Aorta (tissue), 5 donors: ENCODE measurements around the gene MFAP4. TPM values are rescaled to one million over a fixed set of nuclear protein-coding genes. Genes with fewer than 3 reads are reported as not detected.

Experiments used
- ATAC-seq: fragments of 200-7000 bp; cut with Tn5 transposase; one replicate; pipeline ENCODE4 v1.9.1; 2022; ENCODE audit warnings: moderate library complexity; ENCODE audit not compliant: low FRiP score
- DNase-seq, 2 donors: peaks; one replicate each; pipeline ENCODE4 v3.0.0-alpha.2; 2020
- H3K27ac ChIP-seq, 2 donors: one replicate each; pipeline ENCODE4 v1.5.1; 2013; ENCODE audit warnings: low read length in 2 of 2, mild to moderate bottlenecking in 2 of 2, moderate library complexity in 2 of 2, control low read depth in 1 of 2, inconsistent platforms in 1 of 2, low read depth in 1 of 2
- H3K27me3 ChIP-seq, 2 donors: one replicate each; pipeline ENCODE4 v1.6.1; 2013; ENCODE audit warnings: control low read depth in 1 of 2, low read length in 1 of 2, mild to moderate bottlenecking in 1 of 2, moderate library complexity in 1 of 2; ENCODE audit not compliant: insufficient read depth in 2 of 2, control insufficient read depth in 1 of 2
- H3K36me3 ChIP-seq, 2 donors: one replicate each; pipeline ENCODE4 v1.6.1; 2013; ENCODE audit warnings: control low read depth in 1 of 2, low read length in 1 of 2, mild to moderate bottlenecking in 1 of 2; ENCODE audit not compliant: insufficient read depth in 2 of 2, control insufficient read depth in 1 of 2
- H3K4me1 ChIP-seq, 2 donors: one replicate each; pipeline ENCODE4 v1.6.1; 2013; ENCODE audit warnings: low read length in 2 of 2, control low read depth in 1 of 2, mild to moderate bottlenecking in 1 of 2, moderate library complexity in 1 of 2; ENCODE audit not compliant: insufficient read depth in 2 of 2, control insufficient read depth in 1 of 2
- H3K4me3 ChIP-seq, 2 donors: one replicate each; pipeline ENCODE4 v1.5.1; 2013; ENCODE audit warnings: low read length in 2 of 2, control low read depth in 1 of 2, mild to moderate bottlenecking in 1 of 2
- H3K9me3 ChIP-seq: one replicate; pipeline ENCODE4 v1.6.1; 2013; ENCODE audit warnings: mild to moderate bottlenecking, low read length; ENCODE audit not compliant: control insufficient read depth
- WGBS, 2 donors: extraction: QIAGEN DNeasy Blood & Tissue Kit; methylation state at CpG; one replicate each; pipeline ENCODE4 v1.1.7; 2013; 5-methylcytosine and 5-hydroxymethylcytosine counted together
- intact Hi-C, 2 donors: fragments of 100-400 bp; cut with DNase I; formaldehyde crosslinking; loops; one replicate each; pipeline versions ENCODE4 v1.14.2 to v1.15.0; 2022
- polyA plus RNA-seq, 2 donors: library from polyadenylated mRNA; stranded (reverse); fragments of 200-250 nt; gene quantifications; one replicate each; pipeline ENCODE4 v1.2.3, GENCODE V29; 2013
- total RNA-seq, 2 donors: library from RNA; stranded (reverse); fragmentation: NEBNext Ultra II Directional; extraction: Animal tissue kit (Norgen Biotek cat#: 25700); gene quantifications; one replicate each; pipeline ENCODE4 v1.2.1, GENCODE V29; 2021
- donor health status: healthy with polysubstance abuse.
- donor health status: Bipolar disorder and iron deficiency.
- donor health status: DM: no; HTN: no; CAD: no.
- donor health status: DM: no; HTN: no; CAD: no.
- donor health status: DM: yes; HTN: yes; CAD: no.

The MFAP4 gene
- total and polyA plus RNA-seq, 4 donors, result 271 to 793 (median 444) TPM

GRCh38 chr17:19412510-19412909, 25.5 kb upstream of the MFAP4 start:
- Histone ChIP-seq H3K36me3 (no peaks in the 10 kb centered on the region), H3K9me3 (no peaks in the 10 kb centered on the region), H3K4me1 (no peaks in the 10 kb centered on the region), H3K27ac (no peak overlapping the region), H3K27me3 (no peaks in the 10 kb centered on the region), H3K4me3 (no peak overlapping the region)
- 97 to 98% methylated on average over 16 of the region's 16 CpGs for WGBS, 2 donors
- no peak for ATAC-seq
- intact Hi-C loops, result no loop called here
- DNase-seq, result no peak

GRCh38 chr17:19411631-19412030, 24.6 kb upstream of the MFAP4 start:
- DNase-seq (no peak), ATAC-seq (no peak)
- WGBS, 2 donors, result 72 to 77% methylated on average over 9 of the region's 9 CpGs
- Histone ChIP-seq H3K27ac (no peak overlapping the region), H3K9me3 (no peaks in the 10 kb centered on the region), H3K27me3 (no peaks in the 10 kb centered on the region), H3K4me1 (no peaks in the 10 kb centered on the region), H3K4me3 (no peak overlapping the region), H3K36me3 (no peaks in the 10 kb centered on the region)
- intact Hi-C loops, result no loop called here

- Histone ChIP-seq H3K27ac (no peak within 1 kb of the TSS), H3K9me3 (no peaks in the 10 kb centered on the region), H3K4me1 (no peaks in the 10 kb centered on the region), H3K27me3 (no peaks in the 10 kb centered on the region), H3K4me3 (no peak within 1 kb of the TSS), H3K36me3 (no peaks in the 10 kb centered on the region)
- ATAC-seq (peak; percentile 6), DNase-seq (peak in 1 of 2 donors; percentile 68)
- WGBS, 2 donors, result 14 to 16% methylated on average over 23 of the region's 23 CpGs
- intact Hi-C loops, result no loop called here
These were observed 24.1 kb upstream of the MFAP4 start, which contains the start of gene RNF112 for GRCh38 chr17:19410875-19411620. TSS of gene RNF112 (plus strand) at chr17:19411232. CDS start at chr17:19411409, 177 bp downstream.

- WGBS, 2 donors, result 92 to 94% methylated on average over 6 of the region's 6 CpGs
- no peak overlapping the region for H3K27ac ChIP-seq
These were observed 23.1 kb upstream of the MFAP4 start for GRCh38 chr17:19410091-19410490.

GRCh38 chr17:19409509-19409908, 22.5 kb upstream of the MFAP4 start:
- Histone ChIP-seq H3K4me3 (no peak overlapping the region), H3K27me3 (no peaks in the 10 kb centered on the region), H3K9me3 (no peaks in the 10 kb centered on the region), H3K27ac (no peak overlapping the region), H3K4me1 (no peaks in the 10 kb centered on the region), H3K36me3 (no peaks in the 10 kb centered on the region)
- no peak for DNase-seq
- WGBS, 2 donors, result 91 to 95% methylated on average over 3 of the region's 3 CpGs
- intact Hi-C loops, result loop anchor here in 1 of 2 donors (5.0 kb wide), 1 partner anchor 37 kb away; no protein-coding TSS in a partner anchor
- no peak for ATAC-seq

More at GRCh38 chr17:19410091-19410490, 23.1 kb upstream of the MFAP4 start:
- intact Hi-C loops, result no loop called here
- H3K4me3 ChIP-seq, result no peak overlapping the region
- no peaks in the 10 kb centered on the region for H3K9me3 ChIP-seq
- no peak for DNase-seq
- H3K36me3 ChIP-seq, result no peaks in the 10 kb centered on the region
- no peaks in the 10 kb centered on the region for H3K27me3 ChIP-seq
- no peaks in the 10 kb centered on the region for H3K4me1 ChIP-seq
- ATAC-seq, result no peak

- H3K27me3 ChIP-seq, result no peaks in the 10 kb centered on the region
- no peak overlapping the region for H3K4me3 ChIP-seq
- WGBS, 2 donors, result 97 to 98% methylated on average over 3 of the region's 3 CpGs
- intact Hi-C loops, result loop anchor here in 1 of 2 donors (5.0 kb wide), 1 partner anchor 37 kb away; no protein-coding TSS in a partner anchor
- no peaks in the 10 kb centered on the region for H3K9me3 ChIP-seq
- DNase-seq, result no peak
- ATAC-seq, result no peak
- H3K27ac ChIP-seq, result no peak overlapping the region
- no peaks in the 10 kb centered on the region for H3K4me1 ChIP-seq
- no peaks in the 10 kb centered on the region for H3K36me3 ChIP-seq
These were observed 22.1 kb upstream of the MFAP4 start for GRCh38 chr17:19409066-19409465.

- no peaks in the 10 kb centered on the region for H3K27me3 ChIP-seq
- H3K27ac ChIP-seq, result no peak overlapping the region
- 93 to 96% methylated on average over 2 of the region's 2 CpGs for WGBS, 2 donors
- ATAC-seq (no peak), DNase-seq (no peak)
- no peak overlapping the region for H3K4me3 ChIP-seq
- no peaks in the 10 kb centered on the region for H3K9me3 ChIP-seq
- no peaks in the 10 kb centered on the region for H3K36me3 ChIP-seq
- intact Hi-C loops, result loop anchor here in 1 of 2 donors (5.0 kb wide), 1 partner anchor 36 kb away; no protein-coding TSS in a partner anchor
- H3K4me1 ChIP-seq, result no peaks in the 10 kb centered on the region
These were observed 21.3 kb upstream of the MFAP4 start for GRCh38 chr17:19408346-19408710.

GRCh38 chr17:19407601-19408345, 20.8 kb upstream of the MFAP4 start:
- H3K9me3 ChIP-seq, result no peaks in the 10 kb centered on the region
- intact Hi-C loops, result loop anchor here in 1 of 2 donors (5.0 kb wide), 1 partner anchor 35 kb away; no protein-coding TSS in a partner anchor
- DNase-seq (no peak), ATAC-seq (no peak)
- H3K36me3 ChIP-seq, result no peaks in the 10 kb centered on the region
- H3K4me1 ChIP-seq, result no peaks in the 10 kb centered on the region
- no peaks in the 10 kb centered on the region for H3K27me3 ChIP-seq
- 96 to 97% methylated on average over 10 of the region's 10 CpGs for WGBS, 2 donors
- H3K27ac ChIP-seq, result no peak overlapping the region
- H3K4me3 ChIP-seq, result no peak overlapping the region
